DOHH2 (cell line): ENCODE results near the gene FGGY.

Source experiments
- EZH2phosphoT487 ChIP-seq: fragments of 200-600 bp; sonication (generic); IDR thresholded peaks from 2 replicates; pipeline ENCODE4 v1.6.1; 2017; ENCODE audit warnings: borderline replicate concordance, mild to moderate bottlenecking, antibody characterized with exemption, low read length, moderate library complexity, mixed read lengths
- TF ChIP-seq, protein P1 (sequence below): fragments of 200-600 bp; sonication (generic); IDR thresholded peaks from one replicate; pipeline ENCODE4 v1.5.1; 2014; ENCODE audit warnings: antibody characterized with exemption, mild to moderate bottlenecking, low read depth, low read length; ENCODE audit not compliant: poor library complexity, severe bottlenecking

- no peak for TF ChIP-seq EZH2phosphoT487
- TF ChIP-seq, protein P1, sequence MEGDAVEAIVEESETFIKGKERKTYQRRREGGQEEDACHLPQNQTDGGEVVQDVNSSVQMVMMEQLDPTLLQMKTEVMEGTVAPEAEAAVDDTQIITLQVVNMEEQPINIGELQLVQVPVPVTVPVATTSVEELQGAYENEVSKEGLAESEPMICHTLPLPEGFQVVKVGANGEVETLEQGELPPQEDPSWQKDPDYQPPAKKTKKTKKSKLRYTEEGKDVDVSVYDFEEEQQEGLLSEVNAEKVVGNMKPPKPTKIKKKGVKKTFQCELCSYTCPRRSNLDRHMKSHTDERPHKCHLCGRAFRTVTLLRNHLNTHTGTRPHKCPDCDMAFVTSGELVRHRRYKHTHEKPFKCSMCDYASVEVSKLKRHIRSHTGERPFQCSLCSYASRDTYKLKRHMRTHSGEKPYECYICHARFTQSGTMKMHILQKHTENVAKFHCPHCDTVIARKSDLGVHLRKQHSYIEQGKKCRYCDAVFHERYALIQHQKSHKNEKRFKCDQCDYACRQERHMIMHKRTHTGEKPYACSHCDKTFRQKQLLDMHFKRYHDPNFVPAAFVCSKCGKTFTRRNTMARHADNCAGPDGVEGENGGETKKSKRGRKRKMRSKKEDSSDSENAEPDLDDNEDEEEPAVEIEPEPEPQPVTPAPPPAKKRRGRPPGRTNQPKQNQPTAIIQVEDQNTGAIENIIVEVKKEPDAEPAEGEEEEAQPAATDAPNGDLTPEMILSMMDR, result no peak
Observed at GRCh38 chr1:59532102-59532501, 235.2 kb downstream of the FGGY start.
